Duodenal mucosa (tissue), 2 donors: ENCODE data around the gene HTR6.

Experiments used
- H3K27ac ChIP-seq: one replicate; pipeline ENCODE4 v1.7.0; 2013; ENCODE audit warnings: low read depth, low read length
- H3K27me3 ChIP-seq, 2 donors: one replicate each; pipeline ENCODE4 v1.7.0; 2013; ENCODE audit warnings: low read length in 2 of 2, control low read depth in 1 of 2; ENCODE audit not compliant: insufficient read depth in 2 of 2, control insufficient read depth in 1 of 2
- H3K36me3 ChIP-seq, 2 donors: one replicate each; pipeline ENCODE4 v1.7.0; 2013; ENCODE audit warnings: low read length in 2 of 2, control low read depth in 1 of 2; ENCODE audit not compliant: insufficient read depth in 2 of 2, control insufficient read depth in 1 of 2
- H3K4me1 ChIP-seq, 2 donors: one replicate each; pipeline ENCODE4 v1.7.0; 2013; ENCODE audit warnings: low read length in 2 of 2, control low read depth in 1 of 2; ENCODE audit not compliant: insufficient read depth in 2 of 2, control insufficient read depth in 1 of 2
- H3K4me3 ChIP-seq, 2 donors: one replicate each; pipeline ENCODE4 v1.7.0; 2013; ENCODE audit warnings: low read length in 2 of 2, low read depth in 1 of 2
- H3K9ac ChIP-seq, 2 donors: one replicate each; pipeline ENCODE4 v1.7.0; 2013; ENCODE audit warnings: low read length in 2 of 2, low read depth in 1 of 2
- H3K9me3 ChIP-seq, 2 donors: one replicate each; pipeline ENCODE4 v1.7.0; 2013; ENCODE audit warnings: low read length in 2 of 2, control low read depth in 1 of 2; ENCODE audit not compliant: control insufficient read depth in 1 of 2

Gene HTR6

DNA sequence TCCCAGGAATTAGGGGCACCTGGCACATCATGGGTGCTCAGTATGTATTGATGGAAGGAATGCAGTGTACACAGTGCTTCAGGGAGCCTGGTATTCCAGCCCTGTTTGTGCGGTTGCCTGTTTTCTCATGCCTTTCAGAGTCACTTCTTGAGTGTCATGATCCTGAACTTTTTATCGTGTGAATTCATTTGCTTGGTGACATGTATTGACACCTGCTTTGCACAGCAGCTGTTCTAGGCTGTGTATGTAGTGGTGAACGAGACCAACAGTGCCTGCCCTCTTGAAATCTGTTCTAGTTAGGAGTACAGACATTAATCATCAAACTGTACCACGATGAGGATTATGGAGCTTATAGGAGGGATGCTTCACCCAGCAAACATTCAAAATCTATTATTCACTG is 6.1 kb downstream of the HTR6 start:
- no peaks in the 10 kb centered on the region for H3K36me3 ChIP-seq
- no peak overlapping the region for H3K9ac ChIP-seq
- H3K9me3 ChIP-seq, result no peaks in the 10 kb centered on the region
- H3K4me1 ChIP-seq, result no peaks in the 10 kb centered on the region
- no peak overlapping the region for H3K4me3 ChIP-seq
- H3K27me3 ChIP-seq, result peaks cover 18 to 25% of the 10 kb centered on the region in 2 donors
- no peak overlapping the region for H3K27ac ChIP-seq

- Histone ChIP-seq H3K36me3 (no peaks in the 10 kb centered on the region), H3K4me1 (no peaks in the 10 kb centered on the region), H3K4me3 (no peak overlapping the region), H3K27me3 (peaks cover 5 to 12% of the 10 kb centered on the region in 2 donors), H3K27ac (no peak overlapping the region), H3K9ac (no peak overlapping the region), H3K9me3 (no peaks in the 10 kb centered on the region)
Measured at GRCh38 chr1:19672237-19672636, 7.6 kb downstream of the HTR6 start.

DNA sequence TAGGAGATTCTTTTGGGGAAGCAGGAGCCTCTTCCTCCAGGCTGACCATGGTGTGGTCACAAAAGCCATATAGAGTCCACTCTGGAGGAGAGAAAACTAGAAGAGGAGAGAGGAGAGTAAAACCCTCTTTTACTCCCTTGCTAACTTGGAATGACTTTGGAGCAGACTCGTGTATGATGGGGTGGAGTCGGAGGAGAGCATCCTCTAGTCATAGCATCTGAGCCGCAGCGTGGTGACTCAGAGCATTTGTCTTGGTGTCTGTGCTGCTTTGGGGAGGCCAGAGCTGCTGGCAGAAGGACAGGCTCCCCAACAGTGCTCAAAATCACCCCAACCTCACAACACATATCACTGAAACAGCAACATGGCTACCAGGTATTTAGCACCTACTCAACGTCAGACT is 11.1 kb downstream of the HTR6 start:
- Histone ChIP-seq H3K27me3 (no peaks in the 10 kb centered on the region), H3K4me3 (no peak overlapping the region), H3K27ac (no peak overlapping the region), H3K9ac (no peak overlapping the region), H3K36me3 (no peaks in the 10 kb centered on the region), H3K9me3 (no peaks in the 10 kb centered on the region), H3K4me1 (no peaks in the 10 kb centered on the region)

DNA sequence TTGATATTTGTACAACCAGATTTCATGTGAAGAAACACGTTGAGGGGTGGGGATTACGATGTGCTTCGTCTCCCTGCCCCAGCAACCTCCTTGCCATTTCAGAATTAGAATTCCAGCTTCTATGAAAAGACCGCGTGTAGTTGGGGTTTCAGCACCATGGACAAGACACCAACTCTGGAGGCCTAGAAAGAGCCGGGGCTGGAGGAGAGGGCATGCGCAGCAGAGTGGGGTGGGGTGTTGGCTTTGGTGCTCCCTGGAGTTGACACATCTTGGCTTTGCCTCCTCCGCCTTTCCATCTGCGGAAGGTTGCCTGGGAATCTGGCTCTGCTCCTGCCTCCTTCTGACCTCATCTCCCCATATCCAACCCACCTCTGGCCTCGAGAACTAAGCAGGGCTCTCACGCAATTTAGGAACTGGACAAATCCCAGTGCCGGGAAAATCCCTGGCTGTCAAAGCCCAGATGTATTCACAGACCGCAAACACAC is 11.8 kb downstream of the HTR6 start:
- no peak overlapping the region for H3K9ac ChIP-seq
- no peak overlapping the region for H3K27ac ChIP-seq
- no peaks in the 10 kb centered on the region for H3K36me3 ChIP-seq
- no peaks in the 10 kb centered on the region for H3K9me3 ChIP-seq
- no peak overlapping the region for H3K4me3 ChIP-seq
- no peaks in the 10 kb centered on the region for H3K27me3 ChIP-seq
- H3K4me1 ChIP-seq, result no peaks in the 10 kb centered on the region

GRCh38 chr1:19678493-19678892 is 13.8 kb downstream of the HTR6 start:
- Histone ChIP-seq H3K27me3 (no peaks in the 10 kb centered on the region), H3K9me3 (no peaks in the 10 kb centered on the region), H3K4me3 (no peak overlapping the region), H3K27ac (no peak overlapping the region), H3K9ac (no peak overlapping the region), H3K4me1 (no peaks in the 10 kb centered on the region), H3K36me3 (peaks cover 3 to 6% of the 10 kb centered on the region in 2 donors)

- Histone ChIP-seq H3K9me3 (no peaks in the 10 kb centered on the region), H3K4me3 (no peak overlapping the region), H3K4me1 (no peaks in the 10 kb centered on the region), H3K27ac (no peak overlapping the region), H3K36me3 (peaks cover 3 to 6% of the 10 kb centered on the region in 2 donors), H3K27me3 (no peaks in the 10 kb centered on the region), H3K9ac (no peak overlapping the region)
Measured at GRCh38 chr1:19678931-19679453, 14.3 kb downstream of the HTR6 start.

GRCh38 chr1:19679691-19680090 is 15.0 kb downstream of the HTR6 start:
- Histone ChIP-seq H3K4me3 (no peak overlapping the region), H3K9ac (no peak overlapping the region), H3K9me3 (no peaks in the 10 kb centered on the region), H3K4me1 (no peaks in the 10 kb centered on the region), H3K27me3 (no peaks in the 10 kb centered on the region), H3K27ac (no peak overlapping the region), H3K36me3 (peaks cover 6% of the 10 kb centered on the region in 2 donors)

DNA sequence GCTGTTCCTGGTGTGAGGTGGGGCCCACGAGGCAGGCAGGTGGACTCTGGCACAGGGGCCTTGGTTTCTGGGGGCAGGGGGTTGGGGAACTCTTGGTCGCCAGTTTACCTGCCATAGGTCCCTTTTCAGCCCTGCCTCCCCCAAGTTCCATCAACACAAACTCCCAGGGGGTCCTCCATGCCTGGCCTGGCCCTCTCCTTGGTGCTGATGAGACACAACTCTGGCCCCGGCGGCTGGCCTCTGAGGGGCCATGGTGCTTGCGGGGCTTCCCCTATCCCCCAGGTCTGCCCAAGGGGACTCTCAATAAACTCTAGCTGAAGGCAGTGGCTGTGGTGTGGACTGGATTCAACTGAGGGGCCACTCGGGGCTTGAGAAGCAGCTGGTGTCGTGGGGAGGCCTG is 16.0 kb downstream of the HTR6 start:
- H3K9ac ChIP-seq, result no peak overlapping the region
- no peak overlapping the region for H3K4me3 ChIP-seq
- H3K4me1 ChIP-seq, result no peaks in the 10 kb centered on the region
- H3K9me3 ChIP-seq, result no peaks in the 10 kb centered on the region
- peaks cover 6 to 7% of the 10 kb centered on the region in 2 donors for H3K36me3 ChIP-seq
- no peak overlapping the region for H3K27ac ChIP-seq
- H3K27me3 ChIP-seq, result no peaks in the 10 kb centered on the region

GRCh38 chr1:19682257-19682656 is 17.6 kb downstream of the HTR6 start:
- Histone ChIP-seq H3K27me3 (no peaks in the 10 kb centered on the region), H3K4me3 (no peak overlapping the region), H3K9me3 (peaks cover 0 to under 1% of the 10 kb centered on the region in 2 donors), H3K36me3 (peaks cover 7 to 9% of the 10 kb centered on the region in 2 donors), H3K4me1 (no peaks in the 10 kb centered on the region), H3K27ac (no peak overlapping the region), H3K9ac (no peak overlapping the region)

DNA sequence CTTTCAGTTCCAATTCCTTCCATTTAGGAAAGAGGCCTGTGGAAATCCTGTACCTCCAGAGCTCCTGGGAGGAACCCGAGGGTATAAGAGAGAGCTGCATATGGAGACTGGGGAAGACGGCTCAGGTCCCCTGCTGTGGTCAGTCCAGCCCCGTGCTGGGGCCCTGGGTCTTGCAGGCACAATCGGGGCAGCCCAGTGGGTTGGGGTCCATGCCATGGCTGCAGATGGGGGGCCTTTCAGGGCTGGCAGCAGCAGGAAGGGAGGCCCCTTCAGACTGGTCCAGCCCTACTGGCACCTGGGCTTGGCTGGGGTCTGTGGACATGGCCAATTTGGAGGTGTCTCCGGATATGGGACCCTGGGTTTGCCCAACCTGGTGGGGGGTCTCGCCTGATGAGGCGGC is 18.2 kb downstream of the HTR6 start:
- Histone ChIP-seq H3K27ac (no peak overlapping the region), H3K4me3 (no peak overlapping the region), H3K36me3 (peaks cover 9 to 14% of the 10 kb centered on the region in 2 donors), H3K27me3 (no peaks in the 10 kb centered on the region), H3K4me1 (no peaks in the 10 kb centered on the region), H3K9me3 (peaks cover 0 to 3% of the 10 kb centered on the region in 2 donors), H3K9ac (no peak overlapping the region)

- Histone ChIP-seq H3K4me3 (no peak overlapping the region), H3K36me3 (peaks cover 9 to 18% of the 10 kb centered on the region in 2 donors), H3K27me3 (no peaks in the 10 kb centered on the region), H3K4me1 (no peaks in the 10 kb centered on the region), H3K27ac (no peak overlapping the region), H3K9me3 (peaks cover 0 to 3% of the 10 kb centered on the region in 2 donors), H3K9ac (no peak overlapping the region)
Measured at GRCh38 chr1:19683351-19683750, 18.7 kb downstream of the HTR6 start.
